ENCODE data around the gene MCC.

DNA sequence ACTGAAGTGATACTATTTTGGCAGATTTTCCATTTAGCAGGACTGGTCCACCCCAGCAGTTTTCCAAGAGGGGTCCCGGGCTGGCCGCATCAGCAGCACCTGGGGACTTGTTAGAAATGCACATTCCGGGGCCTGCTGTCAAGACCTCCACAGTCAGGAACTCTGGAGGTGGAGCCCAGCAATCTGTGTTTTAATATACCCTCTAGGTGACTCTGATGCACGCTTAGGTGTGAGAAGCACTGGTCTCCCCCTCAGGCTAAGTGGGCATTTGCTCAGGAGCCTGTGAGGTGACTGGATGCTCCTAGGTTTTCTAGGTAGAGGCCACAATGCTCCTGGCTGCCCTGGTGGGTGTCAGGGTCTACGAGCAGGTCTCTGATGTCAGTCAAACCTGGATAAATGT, 430.0 kb downstream of the MCC start:
- TF ChIP-seq CTCF (optimal IDR thresholded peaks at IDR 0.05 in 1 of 3, IDR thresholded peaks at IDR 0.05 in 1 of 3, conservative IDR thresholded peaks at IDR 0.05 in 1 of 3; ENCODE audit: extremely low read depth in 1 of 3, insufficient read depth in 2 of 3, low read length in 3 of 3) (no peak), EZH2 (IDR thresholded peaks at IDR 0.05; ENCODE audit: low read length) (no peak)
